ENCODE results near the gene PGGHG.
A peak's percentile ranks its signal among the peaks of the same experiment; 100 is the strongest.
"Not testable (repeated sequence)": the region's sequence is repeated elsewhere in the genome, so short reads cannot be mapped to it uniquely, and the experiment has no call there.

PGGHG gene

DNA sequence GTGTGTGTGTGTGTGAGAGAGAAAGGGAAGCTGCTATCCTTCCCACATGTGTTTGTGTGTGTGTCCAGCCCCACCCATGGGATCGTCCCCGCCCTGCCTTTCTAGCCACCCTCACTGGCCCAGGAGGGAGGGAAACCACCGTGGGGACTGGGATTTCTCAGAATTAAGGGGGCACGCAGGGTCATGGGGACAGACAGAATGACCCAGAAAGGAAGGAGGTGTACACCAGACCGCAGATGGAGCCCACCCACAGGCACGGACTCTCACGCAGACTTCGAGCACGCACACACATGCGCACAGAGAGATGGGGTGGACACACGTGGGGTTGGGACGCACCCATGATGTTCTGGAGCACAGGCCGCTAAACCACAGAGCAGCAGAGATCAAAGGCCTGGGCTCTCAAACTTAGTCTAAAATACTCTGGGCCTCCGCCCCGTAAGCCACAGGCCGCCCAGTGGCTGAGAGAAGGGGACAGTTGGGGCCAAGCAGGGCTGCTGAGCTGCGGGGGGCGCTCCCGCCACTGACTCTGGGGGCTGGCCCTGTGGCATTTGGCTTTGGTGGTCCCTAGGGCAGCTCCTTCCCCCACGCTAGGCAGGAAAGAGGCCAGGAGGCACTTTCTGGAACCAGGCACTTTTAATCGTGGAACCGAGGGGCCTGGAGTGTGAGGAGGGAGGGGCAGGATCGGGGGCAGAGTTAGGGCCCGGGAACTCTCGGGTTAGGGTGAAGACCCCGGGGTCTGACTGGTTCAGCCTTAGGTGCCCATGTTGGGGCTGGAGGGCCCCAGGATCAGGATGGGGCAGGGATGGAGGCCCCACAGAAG, 8.9 kb downstream of the PGGHG start:
- DNase-seq (ENCODE audit: low read depth) = no peak

DNA sequence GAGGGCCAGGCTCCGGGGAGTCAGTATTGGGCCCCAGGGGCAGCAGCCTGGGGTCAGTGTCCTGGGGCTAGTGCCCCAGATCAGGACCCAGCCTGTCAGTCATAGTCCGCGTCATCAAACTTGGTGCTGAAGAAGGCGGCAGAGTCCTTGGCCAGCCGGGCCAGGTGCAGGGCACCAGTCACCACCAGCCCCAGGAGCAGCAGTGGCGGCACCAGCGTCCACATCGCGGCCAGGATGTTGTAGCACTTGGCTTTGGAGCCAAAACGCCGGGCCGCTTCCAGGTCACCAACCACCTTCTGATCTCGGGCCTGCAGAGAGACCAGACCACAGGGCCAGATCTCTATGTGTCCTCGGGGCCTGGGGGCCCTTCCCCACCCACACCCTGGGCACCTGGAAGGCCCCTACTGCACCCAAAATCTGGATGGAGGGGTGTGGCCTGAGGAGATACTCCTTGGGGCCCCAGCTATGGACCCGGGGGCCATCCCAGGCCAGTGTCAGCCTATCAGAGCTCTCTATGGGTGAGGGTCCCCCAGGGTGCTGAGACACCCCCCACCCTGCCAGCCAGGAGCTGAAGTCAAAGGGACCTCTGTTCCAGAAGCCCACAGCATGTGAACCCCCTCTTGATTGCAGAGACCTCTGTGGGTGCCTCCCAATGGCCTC, 9.6 kb downstream of the PGGHG start:
- DNase-seq (ENCODE audit: low read depth) = peak; percentile 52

DNA sequence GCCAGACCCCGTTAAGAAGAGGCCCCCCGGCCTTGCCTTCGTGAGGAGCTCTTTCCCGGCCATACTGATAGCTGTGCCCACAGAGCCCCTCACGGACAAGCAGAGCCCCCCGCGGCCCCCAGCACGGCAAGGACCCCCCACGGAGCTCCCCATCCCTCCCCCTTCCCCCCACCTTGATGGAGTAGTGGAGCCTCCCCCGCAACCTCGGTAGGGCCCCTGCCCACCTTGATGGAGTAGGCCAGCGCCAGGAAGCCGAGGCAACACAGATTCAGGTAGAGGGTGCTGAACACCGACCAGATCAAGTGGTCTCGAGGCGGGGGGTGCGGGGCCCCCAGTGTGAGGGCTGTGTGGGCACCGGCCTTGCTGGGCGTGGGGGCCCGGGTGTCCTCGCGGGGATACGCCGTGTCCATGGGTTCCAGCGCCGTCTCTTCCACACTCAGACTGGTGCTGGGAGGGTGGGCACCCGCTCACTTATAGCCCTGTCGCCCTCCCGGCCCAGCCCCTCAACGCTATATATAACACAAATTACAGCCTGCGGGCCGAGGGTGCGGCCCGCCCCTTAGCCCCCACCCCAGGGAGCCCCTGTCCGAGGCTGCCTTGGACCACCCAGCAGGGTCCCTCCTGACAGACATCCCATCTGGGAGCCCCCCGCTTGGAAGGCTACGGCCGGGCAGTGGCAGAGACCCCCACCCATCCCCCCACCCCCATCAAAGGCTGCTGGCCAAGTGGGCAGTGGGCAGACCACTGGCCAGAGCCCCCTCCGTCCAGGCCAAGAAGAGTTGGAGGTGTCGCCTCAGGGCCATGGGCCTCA, 10.4 kb downstream of the PGGHG start, which contains the start of gene IFITM5:
TSS of gene IFITM5 (minus strand) at position 446 of the 811 bp plus-strand sequence. CDS start at position 410, 36 bp downstream.
- DNase-seq (ENCODE audit: low read depth) = peak; percentile 57

DNA sequence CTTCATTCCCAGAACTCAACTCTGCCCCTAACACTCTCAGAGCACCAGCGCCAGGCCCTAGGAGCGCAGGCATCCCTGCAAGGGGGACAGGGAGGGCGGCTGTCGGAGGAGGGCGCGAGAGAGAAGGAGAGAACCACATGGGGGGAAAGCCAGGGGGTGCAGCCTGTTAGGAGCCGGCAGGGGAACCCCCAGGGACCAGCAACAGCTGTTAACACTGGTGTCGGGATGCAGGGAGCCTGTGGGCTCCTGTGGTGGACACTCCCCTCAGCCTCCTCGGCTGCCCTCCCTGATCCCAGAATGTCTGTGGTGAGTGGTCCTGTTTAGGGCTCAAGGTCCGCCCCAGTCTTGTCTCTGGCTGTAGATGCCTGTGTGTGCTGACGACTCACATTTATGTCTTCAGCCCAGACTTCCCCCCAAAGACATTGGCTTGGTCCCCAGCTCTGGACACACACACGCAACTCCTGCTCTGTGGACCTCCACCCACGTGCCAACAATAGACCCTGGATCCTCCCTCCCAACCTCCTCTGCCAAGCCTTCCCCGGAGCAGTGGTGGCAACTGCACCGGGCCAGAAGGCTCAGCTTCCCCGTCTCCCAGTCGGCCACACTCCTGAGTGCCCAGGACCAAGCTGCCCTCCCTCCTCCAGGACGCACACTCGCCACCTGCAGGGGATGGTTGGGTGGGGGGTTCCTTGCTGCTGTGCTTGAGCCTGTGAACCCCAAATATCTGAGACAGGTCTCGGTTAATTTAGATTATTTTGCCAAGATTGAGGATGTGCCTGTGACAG, 11.2 kb downstream of the PGGHG start:
- peak; percentile 52 for DNase-seq (ENCODE audit: low read depth)

DNA sequence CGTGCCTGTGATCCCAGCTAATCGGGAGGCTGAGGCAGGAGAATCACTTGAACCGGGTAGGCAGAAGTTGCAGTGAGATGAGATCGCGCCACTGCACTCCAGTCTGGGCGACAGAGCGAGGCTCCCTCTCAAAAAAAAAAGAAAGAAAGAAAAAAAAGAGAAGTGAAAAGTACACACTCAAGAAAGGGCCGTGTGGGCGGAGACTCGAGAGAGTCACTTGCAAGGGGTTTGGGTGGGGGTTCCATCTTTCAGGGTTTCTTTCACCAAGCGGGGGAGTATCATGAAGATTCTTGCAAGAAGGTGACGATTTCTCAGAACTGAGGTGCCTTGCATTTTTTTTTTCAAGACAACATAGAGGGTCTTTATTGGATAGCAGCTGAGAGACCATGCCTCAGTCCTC, 14.4 kb downstream of the PGGHG start:
- DNase-seq (ENCODE audit: low read depth) = no peak

DNA sequence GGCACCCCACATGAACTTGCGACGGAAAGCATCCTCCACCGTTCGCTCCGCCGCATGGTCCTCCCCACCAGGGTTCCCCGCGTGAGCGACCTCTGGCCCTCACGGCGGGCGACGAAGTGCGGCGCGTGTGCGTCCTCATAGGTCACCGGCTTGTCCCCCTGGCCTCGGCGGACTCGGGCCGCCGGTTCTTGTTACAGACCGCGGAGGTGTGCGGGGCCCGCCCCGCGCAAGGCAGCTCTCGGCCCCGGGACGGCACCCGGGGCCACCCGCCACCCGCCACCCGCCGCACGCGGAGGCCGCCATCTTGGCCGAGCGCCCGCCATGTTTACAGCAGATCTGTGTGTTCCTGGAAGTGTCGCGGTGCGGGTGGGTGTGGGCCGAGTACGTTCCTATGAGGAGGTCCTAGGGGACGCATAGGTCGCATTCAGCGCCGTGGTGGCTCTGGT, 15.2 kb downstream of the PGGHG start:
- DNase-seq (ENCODE audit: low read depth) = no peak

DNA sequence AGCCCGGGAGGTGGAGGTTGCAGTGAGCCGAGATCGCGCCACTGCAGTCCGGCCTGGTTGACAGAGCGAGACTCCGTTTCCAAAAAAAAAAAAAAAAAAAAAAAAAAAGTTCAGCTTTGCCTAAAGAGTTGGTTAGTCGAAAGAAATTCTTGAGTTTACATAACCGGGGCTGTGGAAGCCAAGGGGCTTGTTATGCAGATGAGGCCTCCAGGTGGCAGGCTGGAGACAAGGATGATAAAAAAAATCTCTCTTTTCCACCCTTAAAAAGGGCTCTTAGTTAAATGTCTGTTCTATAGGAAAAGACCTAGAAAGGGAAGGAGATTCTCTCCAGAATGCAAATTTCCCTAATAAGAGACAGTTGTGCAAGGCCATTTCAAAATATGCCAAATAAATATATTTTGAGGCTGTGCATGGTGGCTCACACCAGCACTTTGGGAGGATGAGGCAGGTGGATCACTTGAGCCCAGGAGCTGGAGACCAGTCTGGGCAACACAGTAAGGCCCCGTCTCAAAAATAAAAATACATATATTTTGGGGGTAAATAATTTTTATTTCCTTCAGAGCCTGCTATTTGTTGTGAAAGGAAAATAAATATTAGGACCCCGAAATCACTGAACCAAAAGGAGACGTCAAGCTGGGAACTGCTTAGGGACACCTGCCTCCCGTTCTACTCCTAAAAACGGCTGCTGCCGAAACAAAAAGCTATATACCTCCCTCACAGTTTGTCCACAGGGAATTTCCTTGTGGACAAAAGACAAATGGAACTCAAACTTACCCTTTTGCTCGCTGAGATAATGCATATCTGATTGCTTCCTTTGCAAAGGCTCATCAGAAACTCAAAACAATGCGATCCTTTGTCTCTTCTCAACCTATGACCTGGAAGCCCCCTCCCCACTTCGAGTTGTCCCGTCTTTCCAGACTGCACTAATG, 16.3 kb downstream of the PGGHG start:
- DNase-seq (ENCODE audit: low read depth) = no peak

DNA sequence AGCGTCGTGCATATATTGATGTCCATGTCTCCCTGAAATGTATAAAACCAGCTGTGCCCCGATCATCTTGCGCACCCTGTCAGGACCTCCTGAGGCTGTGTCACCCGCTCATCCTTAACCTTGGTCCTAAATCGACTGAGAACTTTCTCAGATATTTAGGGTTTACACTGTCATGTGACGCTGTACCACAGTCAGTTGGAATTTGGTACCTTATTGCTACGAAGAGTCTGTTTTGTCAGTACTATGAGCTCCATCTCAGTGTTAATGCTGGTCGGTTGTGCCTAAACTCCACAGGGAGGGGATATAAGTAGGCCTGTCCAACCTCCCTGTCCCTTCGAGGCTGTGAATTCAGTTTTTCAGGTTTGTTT, 16.9 kb downstream of the PGGHG start:
- DNase-seq (ENCODE audit: low read depth) = no peak

DNA sequence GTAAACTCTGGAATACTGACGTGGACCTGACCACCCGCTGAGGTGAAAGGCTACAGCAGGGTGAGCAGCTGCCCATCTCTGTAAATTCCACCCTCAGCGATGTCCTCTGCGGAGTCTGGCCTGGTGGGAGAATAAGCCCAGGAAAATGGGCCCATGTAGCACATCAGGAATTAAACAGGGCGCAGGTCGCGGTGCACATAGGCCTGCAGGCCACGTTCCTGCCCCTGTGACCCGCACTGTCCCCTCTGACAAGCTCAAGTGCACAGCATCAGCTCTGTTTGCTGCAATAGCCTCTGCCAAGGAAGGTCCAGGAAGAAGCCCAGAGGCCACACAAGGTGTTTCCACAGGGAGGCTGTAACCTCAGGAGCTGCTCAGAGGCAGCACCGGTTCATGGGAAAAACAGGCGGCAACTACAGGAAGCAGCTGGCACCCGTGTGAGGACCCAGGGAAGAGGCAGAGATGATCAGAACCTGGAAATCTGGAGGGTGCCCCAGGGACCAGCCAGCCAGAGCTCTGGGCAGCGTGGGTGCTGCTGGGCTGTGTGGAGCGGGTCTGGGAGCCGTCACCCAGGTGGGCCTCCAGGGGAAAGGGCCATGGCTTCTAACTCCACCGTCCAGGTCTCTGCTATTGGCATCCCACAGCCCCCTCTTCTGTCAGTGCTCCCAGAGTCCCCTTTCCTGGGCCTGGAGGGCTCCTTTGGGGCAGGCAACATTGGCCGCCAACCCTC, 17.9 kb downstream of the PGGHG start:
- no peak for DNase-seq (ENCODE audit: low read depth)

DNA sequence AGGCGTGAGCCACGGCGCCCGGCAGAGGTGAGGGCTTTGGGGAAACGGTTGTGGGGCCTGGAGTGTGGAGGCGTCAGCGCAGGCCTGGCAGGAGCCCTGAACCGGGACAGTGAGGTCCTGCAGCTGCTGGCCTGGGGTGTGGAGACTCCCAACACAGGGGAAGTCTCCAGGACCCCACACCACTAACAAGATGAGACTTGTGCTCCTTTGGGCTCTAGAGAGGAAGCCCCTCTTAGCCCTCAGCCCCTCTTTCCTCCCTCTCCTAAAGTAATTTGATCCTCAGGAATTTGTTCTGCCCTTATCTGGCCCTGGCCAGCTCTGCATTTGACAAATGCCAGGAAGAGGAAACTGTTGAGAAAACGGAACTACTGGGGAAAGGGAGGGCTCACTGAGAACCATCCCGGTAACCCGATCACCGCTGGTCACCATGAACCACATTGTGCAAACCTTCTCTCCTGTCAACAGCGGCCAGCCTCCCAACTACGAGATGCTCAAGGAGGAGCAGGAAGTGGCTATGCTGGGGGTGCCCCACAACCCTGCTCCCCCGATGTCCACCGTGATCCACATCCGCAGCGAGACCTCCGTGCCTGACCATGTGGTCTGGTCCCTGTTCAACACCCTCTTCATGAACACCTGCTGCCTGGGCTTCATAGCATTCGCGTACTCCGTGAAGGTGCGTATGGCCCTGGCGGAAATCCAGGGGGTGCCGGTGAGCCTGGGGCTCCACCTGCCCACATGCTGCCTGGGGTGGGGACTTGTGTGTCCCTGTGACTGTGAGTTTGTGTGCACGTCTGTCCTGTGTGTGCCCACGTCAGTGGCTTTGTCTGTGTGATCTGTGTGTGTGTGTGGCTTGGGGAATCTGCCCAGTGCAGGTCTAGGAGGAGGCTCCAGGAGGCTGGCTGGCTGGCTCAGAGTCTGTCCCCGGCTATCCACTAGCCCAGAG, 19.1 kb downstream of the PGGHG start, which contains the start of gene IFITM2:
TSS of gene IFITM2 (plus strand) at position 51 of the 943 bp plus-strand sequence. CDS start at position 428, 377 bp downstream.
- DNase-seq (ENCODE audit: low read depth) = not testable (repeated sequence)

DNA sequence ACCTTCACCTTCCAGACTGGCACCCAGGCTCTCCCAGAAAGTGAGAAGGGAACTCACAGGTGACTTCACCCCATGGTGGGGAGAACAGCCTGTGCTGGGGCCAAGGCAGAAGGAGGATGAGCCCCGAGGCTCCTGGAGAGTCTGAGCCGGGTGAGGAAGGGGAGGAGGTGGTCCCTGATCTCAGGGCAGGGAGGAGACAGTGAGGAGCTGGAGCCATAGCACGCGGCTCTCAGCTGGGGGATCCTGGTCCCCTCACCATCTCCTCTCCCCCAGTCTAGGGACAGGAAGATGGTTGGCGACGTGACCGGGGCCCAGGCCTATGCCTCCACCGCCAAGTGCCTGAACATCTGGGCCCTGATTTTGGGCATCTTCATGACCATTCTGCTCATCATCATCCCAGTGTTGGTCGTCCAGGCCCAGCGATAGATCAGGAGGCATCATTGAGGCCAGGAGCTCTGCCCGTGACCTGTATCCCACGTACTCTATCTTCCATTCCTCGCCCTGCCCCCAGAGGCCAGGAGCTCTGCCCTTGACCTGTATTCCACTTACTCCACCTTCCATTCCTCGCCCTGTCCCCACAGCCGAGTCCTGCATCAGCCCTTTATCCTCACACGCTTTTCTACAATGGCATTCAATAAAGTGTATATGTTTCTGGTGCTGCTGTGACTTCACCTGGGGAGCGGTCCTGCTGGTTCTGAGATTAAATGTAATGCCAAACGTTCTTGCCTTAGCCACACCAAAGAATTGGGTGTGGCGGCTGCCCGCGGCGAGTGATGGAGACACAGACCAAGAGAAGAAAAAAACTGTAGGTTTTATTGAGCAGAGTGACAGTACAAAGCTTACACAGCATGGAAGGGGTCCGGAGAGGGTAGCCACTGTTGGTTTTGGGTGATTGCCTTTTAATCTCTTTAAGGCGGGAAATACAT, 20.1 kb downstream of the PGGHG start:
- DNase-seq (ENCODE audit: low read depth) = not testable (repeated sequence)

DNA sequence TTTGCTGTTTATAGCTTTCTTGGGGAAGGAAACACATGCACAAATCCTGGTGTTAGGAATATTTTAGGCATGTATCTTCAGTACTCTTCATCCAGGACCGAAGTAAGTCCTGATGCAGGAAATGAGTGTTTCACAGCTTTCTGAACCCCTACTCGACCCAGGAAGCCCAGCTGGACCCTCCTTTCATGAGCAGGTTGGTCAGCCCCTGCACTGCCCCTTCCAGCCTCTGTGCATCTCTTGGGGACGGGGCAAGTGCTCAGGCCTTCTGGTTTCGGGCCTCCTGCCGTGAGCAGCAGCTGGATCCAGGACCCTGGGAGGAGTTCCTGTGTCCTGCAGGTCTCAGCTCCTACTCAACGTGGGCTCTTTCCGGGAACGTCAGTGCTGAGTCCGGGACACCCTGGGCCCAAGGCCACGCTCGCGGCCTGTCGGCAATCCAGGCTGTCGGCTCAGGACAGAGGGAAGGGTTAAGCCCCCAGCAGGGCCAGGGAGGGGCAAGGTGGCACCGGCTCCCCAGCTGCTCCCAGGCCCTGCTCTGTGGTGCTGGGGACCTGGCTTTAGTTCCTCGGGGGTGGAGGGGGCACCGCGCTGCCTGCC, 21.1 kb downstream of the PGGHG start:
- not testable (repeated sequence) for DNase-seq (ENCODE audit: low read depth)

DNA sequence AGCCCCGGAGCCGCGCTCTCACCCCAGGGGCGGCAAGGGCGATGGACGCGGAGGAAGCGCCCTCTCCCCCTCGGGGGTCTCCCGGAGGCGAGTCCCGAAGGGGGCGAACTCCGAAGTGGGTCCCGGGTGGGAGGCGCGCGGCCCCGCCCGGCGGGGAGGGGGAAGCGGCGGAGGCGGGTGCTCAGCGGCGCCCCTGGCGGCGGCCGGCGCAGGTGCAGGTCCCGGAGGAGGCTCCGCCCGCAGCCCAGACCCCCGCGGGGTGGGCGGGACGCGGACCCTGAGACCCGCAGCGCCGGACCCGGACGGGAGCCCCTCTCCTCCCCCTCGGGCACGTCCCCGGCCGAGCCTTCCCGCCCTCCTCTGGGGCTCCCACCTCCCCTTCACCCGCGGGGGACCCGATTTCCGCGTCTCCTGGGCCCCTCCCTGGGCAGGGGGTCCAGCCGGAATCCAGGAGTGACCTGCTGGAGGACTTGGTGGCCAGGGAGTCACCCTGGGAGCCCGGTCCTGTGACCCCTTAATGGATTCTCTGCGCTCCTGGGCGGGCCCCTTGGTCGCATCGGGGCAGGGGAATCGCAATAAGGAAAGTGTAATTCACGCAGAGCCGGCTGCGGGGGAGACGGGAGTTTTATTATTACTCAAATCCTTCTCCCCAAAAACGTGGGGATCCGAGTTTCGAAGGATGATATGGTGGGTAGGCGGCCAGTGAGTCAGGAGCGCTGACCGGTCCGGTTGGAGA, 22.3 kb downstream of the PGGHG start:
- not testable (repeated sequence) for DNase-seq (ENCODE audit: low read depth)

DNA sequence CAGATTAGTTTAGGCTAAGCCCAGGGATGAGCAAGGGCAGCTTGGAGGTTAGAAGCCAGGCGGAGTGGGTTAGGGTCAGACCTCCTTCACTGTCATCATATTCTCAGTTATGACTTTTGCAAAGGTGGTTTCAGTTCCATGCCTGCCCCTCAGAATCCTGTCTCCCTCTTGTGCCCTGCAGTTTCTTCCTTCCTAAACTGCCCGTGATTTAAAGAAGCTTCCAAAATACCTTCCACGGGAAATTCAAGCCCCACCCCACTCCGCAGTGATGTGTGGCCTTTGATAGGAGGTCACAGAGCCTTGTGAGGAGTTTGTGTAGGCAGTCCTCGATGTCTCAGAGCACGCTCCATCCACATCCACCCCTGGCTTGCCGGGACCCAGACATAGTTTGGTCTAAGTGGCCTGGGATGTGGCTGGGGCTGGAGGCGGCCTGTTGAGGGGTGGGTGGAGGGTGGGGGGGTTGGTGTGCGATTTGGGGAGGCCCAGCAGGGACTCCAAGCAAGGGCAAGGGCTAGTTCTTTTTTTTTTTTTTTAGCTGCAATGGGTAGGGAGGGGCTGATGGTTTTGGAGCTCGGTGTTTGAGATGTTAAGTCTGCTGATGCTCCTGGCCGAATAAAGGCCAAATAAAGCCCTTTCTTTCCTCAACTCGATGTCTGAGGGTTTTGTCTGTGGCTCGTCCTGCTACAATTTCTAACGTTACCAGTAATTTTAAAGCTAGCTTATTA, 23.3 kb downstream of the PGGHG start:
- DNase-seq (ENCODE audit: low read depth) = no peak

DNA sequence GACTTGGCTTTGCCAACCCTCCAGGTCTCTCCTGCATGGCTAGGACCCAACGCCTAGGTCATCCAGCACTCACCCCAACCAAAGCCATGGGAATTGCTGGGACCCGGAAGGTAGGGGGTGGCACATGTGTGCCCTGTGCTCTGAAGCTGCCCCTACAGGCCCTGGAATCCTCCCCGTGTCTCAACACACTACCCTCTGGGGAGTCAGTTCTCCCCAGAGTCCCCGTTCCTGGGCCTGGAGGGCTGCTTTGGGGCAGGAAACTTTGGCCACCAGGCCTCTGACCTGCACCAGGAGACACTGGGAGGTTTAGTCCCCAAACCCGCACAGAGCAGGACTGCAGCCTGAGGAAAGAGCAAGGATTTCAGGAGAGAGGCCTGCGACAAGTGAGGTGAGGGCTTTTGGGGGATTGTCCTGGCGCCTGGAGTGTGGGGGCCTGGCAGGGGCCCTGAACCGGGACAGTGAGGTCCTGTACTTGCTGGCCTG, 24.4 kb downstream of the PGGHG start:
- DNase-seq (ENCODE audit: low read depth) = no peak
